CD4-positive, alpha-beta T cell treated with Interferon alpha-2 for 1 hour (primary cell): ENCODE data around the gene ZNF708.
A peak's percentile ranks its signal among the peaks of the same experiment; 100 is the strongest.
"Not testable (repeated sequence)": the region's sequence is repeated elsewhere in the genome, so short reads cannot be mapped to it uniquely, and the experiment has no call there.

ENCODE experiments used
- DNase-seq, 2 donors: peaks; one replicate each; pipeline ENCODE4 v3.0.0-alpha.2; 2020 to 2022

ZNF708 gene

GRCh38 chr19:21328885-21329605 is at the start of gene ZNF708:
TSS of gene ZNF708 (minus strand) at chr19:21329410. CDS start at chr19:21329212, 198 bp downstream.
- peak; percentile 86 to 93 for DNase-seq

GRCh38 chr19:21362291-21362690 is 33.1 kb upstream of the ZNF708 start:
- DNase-seq: no peak

- peak; percentile 87 for DNase-seq
Observed at GRCh38 chr19:21358768-21359451, 29.7 kb upstream of the ZNF708 start, which contains the start of gene ZNF738. TSS of gene ZNF738 (plus strand) at chr19:21359000. CDS start at chr19:21359141, 141 bp downstream.

DNA sequence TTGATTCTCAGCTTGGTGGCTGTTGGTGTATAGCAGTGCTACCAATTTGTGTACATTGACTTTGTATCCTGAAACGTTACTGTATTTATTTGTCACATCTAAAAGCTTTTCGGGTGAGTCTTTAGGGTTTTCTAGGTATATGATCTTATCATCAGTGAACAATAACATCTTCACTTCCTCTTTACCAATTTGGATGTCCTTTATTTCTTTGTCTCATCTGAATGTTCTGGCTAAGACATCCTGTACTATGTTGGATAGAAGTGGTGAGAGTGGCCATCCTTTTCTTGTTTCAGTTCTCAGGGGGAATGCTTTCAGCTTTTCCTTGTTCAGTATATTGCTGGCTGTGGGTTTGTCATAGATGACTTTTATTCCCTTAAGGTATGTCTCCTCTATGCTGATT is 23.6 kb upstream of the ZNF708 start:
- DNase-seq: no peak

- DNase-seq: not testable (repeated sequence)
Observed at GRCh38 chr19:21344841-21345240, 15.6 kb upstream of the ZNF708 start.

GRCh38 chr19:21335721-21336120 is 6.5 kb upstream of the ZNF708 start:
- DNase-seq: no peak

DNA sequence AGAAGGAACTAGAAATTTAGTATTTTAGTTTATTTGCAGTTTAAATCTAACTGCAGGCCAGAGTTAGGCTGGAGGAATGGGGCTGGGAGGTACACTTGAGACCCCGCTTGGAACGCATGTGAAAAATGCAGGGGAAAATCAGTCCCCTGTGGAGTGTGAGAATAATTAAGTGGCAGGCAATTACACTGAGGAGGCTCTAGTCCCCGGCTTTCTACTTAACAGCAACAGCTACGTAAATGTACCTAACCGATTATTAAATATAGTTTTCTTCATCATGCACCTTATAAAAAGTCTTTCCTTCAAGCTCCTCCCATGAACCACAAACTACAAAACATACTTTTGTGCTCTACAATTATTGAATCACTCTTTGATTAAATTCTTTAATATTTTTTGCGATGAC is 804 bp downstream of the ZNF708 start:
- peak in 1 of 2 donors; percentile 15 for DNase-seq

DNA sequence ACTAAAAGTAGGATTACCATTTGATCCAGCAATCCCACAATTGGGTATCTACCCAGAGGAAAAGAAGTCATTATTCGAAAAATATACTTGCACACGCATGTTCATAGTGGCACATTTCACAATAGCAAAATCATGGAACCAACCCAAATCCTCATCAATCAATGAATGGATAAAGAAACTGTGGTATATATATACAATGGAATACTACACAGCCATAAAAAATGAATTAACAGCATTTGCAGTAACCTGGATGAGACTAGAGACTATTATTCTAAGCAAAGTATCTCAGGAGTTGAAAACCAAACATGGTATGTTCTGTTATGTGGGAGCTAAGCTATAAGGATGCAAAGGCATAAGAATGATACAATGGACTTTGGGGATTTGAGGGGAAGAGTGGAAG is 3.0 kb downstream of the ZNF708 start:
- DNase-seq: no peak

GRCh38 chr19:21323000-21323399 is 6.2 kb downstream of the ZNF708 start:
- DNase-seq: no peak

DNA sequence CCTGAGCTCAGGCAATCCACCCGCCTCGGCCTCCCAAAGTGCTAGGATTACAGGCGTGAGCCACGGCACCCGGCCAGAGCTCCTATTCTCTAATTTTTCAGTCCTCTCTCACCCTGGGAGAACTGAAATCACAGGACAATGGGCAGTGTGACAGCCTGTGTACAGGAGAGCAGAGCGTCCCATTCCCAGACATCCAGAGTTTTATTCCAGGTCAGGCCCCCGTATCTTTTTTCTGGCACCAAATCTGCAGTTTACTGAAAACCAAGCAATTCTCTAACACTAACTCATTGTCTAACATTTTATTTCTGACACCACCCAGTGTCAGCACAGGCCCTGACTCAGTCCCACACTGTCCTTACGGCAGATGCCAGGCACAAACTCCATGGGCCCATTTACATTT is 6.7 kb downstream of the ZNF708 start:
- no peak for DNase-seq

- no peak for DNase-seq
Observed at GRCh38 chr19:21321996-21322395, 7.2 kb downstream of the ZNF708 start.

DNA sequence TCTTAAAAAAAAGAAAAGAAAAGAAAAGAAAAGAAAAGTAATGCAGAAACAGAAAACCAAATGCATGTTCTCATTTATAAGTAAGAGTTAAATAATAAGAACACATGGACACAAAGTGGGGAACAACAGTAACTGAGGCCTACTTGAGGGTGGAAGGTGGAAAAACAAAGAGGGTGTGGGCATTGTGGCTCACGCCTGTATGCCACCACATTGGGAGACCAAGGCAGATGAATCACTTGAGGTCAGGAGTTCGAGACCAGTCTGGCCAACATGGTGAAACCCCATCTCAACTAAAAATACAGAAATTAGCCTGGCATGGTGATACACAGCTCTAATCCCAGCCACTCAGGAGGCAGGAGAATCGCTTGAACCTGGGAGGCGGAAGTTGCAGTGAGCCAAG is 8.1 kb downstream of the ZNF708 start:
- DNase-seq: no peak

DNA sequence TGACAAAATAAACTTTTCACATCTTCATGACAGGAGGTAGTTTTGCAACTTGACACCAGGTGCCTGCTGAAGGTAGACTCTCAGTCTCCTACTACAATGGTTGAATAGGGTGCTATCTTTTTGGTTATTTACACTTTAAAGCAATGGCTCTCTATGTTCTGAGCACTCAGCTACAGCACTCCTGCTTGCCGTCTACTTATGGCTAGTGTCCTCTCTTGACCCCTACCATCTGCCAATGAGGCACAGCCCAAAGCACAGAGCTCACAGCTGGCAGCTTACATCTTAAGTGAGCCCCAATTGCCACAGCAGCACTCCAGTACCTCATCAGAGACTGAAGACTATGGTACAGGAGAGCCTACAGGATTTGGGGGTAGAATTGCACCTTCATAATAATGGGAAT is 11.4 kb downstream of the ZNF708 start:
- no peak for DNase-seq

DNA sequence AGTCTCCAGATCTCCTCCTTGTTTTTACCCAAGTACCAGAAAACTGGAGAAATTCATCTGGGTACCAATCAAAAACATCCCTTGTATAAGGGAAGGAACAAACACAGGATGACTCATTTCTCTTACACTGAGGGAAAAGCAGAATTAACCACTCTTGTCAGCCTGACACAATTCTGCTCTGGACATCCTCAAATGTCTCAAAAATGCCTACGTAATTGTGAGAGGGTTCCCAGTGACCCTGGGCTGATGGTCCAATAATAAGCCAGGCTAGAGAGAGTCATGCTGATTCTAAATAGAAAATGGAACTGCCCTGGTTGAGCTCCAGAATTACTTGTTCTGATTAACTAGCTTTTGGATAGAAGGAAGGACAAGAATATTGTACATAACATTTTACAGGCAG is 14.5 kb downstream of the ZNF708 start:
- DNase-seq: no peak

- DNase-seq: not testable (repeated sequence)
Observed at GRCh38 chr19:21312807-21313206, 16.4 kb downstream of the ZNF708 start.

DNA sequence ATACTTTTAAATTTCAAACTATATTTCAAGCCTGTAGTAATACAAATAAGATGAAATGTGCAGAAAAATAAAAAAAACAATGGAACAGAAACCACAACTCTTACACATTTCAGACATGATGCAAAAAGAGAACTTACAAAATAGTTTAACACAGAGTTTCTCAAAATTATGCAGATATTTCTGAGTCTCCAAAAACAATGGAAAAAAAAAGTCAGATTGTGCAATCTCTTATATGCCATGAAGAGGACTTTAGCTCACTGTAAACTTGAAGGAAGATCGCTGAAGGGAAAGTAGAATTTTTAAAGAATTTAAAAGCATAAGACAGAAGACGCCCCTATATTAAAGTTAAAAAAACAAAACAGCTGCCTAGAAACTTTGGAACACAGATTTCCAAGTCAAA is 20.4 kb downstream of the ZNF708 start:
- no peak for DNase-seq

DNA sequence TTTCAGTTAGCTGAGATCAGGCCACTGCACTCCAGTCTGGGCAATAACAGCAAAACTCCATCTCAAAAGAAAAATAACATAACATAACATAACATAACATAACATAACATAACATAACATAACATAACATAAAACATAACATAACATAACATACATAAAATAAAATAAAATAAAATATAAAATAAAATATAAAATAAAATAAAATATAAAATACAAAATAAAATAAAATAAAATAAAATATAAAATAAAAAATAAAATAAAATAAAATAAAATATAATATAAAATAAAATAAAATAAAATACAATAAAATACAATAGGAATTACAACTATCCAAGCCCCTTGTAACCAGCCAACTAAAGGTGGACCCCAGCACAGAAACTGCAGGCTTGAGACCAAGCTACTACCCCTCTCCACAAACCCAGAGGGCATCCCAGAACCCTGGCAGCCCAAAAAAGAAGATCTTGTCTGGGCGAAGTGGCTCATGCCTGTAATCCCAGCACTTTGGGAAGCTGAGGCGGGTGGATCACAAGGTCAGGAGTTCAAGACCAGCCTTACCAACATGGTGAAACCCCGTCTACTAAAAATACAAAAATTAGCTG is 22.2 kb downstream of the ZNF708 start:
- DNase-seq: not testable (repeated sequence)

- DNase-seq: not testable (repeated sequence)
Observed at GRCh38 chr19:21293768-21294167, 35.4 kb downstream of the ZNF708 start.

GRCh38 chr19:21269813-21270212 is 59.4 kb downstream of the ZNF708 start:
- DNase-seq: no peak

- DNase-seq: no peak
Observed at GRCh38 chr19:21264891-21265290, 64.3 kb downstream of the ZNF708 start.

- DNase-seq: no peak
Observed at GRCh38 chr19:21264416-21264815, 64.8 kb downstream of the ZNF708 start.

DNA sequence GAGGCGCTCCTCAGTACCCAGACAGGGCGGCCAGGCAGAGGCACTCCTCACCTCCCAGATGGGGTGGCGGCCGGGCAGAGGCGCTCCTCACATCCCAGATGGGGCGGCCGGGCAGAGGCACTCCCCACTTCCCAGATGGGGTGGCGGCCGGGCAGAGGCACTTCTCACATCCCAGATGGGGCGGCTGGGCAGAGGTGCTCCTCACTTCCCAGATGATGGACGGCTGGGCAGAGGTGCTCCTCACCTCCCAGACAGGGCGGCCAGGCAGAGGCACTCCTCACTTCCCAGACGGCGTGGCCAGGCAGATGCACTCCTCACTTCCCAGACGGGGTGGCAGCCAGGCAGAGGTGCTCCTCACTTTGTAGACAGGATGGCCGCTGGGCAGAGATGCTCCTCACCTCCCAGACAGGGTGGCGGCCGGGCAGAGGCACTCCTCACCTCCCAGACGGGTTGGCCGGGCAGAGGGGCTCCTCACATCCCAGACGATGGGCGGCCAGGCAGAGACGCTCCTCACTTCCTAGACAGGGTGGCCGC is 68.3 kb downstream of the ZNF708 start:
- DNase-seq: not testable (repeated sequence)

GRCh38 chr19:21260164-21260847 is 68.9 kb downstream of the ZNF708 start:
- DNase-seq: no peak
